Measurements from ENCODE around the gene ZMIZ1.

ZMIZ1 gene

DNA sequence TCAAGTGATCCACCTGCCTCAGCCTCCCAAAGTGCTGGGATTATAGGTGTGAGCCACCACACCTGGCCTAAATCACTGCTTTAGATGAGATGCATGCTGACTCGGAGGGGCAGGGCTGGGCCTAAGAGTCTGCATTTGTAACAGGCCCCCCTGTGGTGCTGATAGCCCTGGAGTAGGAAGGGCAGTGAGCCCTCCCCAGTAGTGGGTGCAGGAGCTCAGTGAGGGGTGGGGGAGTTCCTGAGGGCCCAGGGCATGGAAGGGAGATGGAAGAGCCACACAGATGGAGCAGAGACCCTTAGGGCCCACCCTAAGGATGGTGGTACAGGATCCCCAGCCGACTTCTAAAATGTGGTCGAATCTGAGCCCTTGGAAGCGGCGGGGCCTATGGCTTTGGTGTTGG, 146.8 kb downstream of the ZMIZ1 start:
- no peak overlapping the region for H3K27ac ChIP-seq (ENCODE audit: low read length)
- H3K27me3 ChIP-seq (ENCODE audit: control insufficient read depth, insufficient read depth, low read length) = no peaks in the 10 kb centered on the region
- no peak overlapping the region for H3K4me3 ChIP-seq (ENCODE audit: low read length)
- H3K9ac ChIP-seq (ENCODE audit: low read length) = no peak overlapping the region
- H3K36me3 ChIP-seq (ENCODE audit: control insufficient read depth, low read depth, low read length) = peaks cover 27% of the 10 kb centered on the region
- peaks cover 5% of the 10 kb centered on the region for H3K4me1 ChIP-seq (ENCODE audit: control insufficient read depth, low read depth, low read length)
- no peaks in the 10 kb centered on the region for H3K9me3 ChIP-seq (ENCODE audit: control insufficient read depth, low read depth, low read length)

DNA sequence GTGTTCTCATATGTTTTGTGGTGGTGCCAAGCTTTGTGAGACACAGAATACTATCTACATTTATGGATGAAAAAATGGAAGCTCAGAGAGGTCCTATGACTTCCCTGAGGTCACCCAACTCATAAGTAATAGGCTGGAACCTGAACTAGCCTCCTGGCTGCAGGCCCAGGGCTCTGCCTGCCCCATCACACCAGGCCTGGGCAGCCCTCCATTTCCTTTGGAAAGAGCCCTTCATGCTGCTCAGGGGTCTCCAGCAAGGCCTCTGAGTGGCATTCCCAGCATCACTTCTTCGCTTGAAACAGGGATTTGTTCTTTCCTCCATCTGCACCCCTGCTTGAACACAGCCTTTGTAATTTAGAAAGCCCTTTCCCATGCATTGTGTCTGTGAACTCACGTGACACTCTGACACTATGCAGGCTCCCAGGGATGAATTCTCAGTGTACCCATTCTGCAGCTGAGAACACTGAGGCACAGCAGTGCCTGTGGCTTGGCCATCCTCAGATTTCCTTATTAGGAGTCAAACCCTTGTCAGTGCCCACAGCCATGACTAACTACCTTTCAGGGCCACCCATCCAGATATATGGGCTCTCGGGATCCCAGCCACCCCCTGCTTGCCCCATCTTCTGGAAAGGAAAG, 150.7 kb downstream of the ZMIZ1 start:
- no peak overlapping the region for H3K27ac ChIP-seq (ENCODE audit: low read length)
- H3K4me1 ChIP-seq (ENCODE audit: control insufficient read depth, low read depth, low read length) = peaks cover 37% of the 10 kb centered on the region
- no peak overlapping the region for H3K9ac ChIP-seq (ENCODE audit: low read length)
- no peaks in the 10 kb centered on the region for H3K9me3 ChIP-seq (ENCODE audit: control insufficient read depth, low read depth, low read length)
- H3K27me3 ChIP-seq (ENCODE audit: control insufficient read depth, insufficient read depth, low read length) = no peaks in the 10 kb centered on the region
- no peak overlapping the region for H3K4me3 ChIP-seq (ENCODE audit: low read length)
- H3K36me3 ChIP-seq (ENCODE audit: control insufficient read depth, low read depth, low read length) = peaks cover 13% of the 10 kb centered on the region

DNA sequence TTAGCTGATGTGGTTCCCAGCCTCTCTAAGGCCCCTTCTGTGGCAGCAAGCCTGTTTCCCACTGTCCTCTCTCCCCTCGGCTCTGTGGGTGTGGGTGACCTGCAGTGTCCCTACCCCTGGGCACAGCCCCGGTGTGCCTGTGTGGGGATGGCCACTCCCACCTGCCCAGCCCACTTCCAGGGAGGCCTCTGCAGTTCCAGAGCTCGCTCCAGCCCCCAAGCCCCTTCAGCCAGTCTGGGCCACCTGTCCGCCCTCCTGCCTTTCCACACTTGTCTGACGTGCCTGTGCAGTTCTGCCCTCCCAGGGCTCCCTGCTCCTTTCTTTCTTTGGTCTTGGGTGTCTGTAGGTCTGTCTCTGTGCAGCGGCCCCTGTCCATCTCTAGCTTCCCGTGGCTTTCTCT, 151.5 kb downstream of the ZMIZ1 start:
- Histone ChIP-seq H3K9ac (ENCODE audit: low read length) (peak overlapping the region; percentile 67), H3K27me3 (ENCODE audit: control insufficient read depth, insufficient read depth, low read length) (no peaks in the 10 kb centered on the region), H3K4me3 (ENCODE audit: low read length) (no peak overlapping the region), H3K27ac (ENCODE audit: low read length) (no peak overlapping the region), H3K4me1 (ENCODE audit: control insufficient read depth, low read depth, low read length) (peaks cover 37% of the 10 kb centered on the region), H3K9me3 (ENCODE audit: control insufficient read depth, low read depth, low read length) (no peaks in the 10 kb centered on the region), H3K36me3 (ENCODE audit: control insufficient read depth, low read depth, low read length) (peaks cover 13% of the 10 kb centered on the region)

DNA sequence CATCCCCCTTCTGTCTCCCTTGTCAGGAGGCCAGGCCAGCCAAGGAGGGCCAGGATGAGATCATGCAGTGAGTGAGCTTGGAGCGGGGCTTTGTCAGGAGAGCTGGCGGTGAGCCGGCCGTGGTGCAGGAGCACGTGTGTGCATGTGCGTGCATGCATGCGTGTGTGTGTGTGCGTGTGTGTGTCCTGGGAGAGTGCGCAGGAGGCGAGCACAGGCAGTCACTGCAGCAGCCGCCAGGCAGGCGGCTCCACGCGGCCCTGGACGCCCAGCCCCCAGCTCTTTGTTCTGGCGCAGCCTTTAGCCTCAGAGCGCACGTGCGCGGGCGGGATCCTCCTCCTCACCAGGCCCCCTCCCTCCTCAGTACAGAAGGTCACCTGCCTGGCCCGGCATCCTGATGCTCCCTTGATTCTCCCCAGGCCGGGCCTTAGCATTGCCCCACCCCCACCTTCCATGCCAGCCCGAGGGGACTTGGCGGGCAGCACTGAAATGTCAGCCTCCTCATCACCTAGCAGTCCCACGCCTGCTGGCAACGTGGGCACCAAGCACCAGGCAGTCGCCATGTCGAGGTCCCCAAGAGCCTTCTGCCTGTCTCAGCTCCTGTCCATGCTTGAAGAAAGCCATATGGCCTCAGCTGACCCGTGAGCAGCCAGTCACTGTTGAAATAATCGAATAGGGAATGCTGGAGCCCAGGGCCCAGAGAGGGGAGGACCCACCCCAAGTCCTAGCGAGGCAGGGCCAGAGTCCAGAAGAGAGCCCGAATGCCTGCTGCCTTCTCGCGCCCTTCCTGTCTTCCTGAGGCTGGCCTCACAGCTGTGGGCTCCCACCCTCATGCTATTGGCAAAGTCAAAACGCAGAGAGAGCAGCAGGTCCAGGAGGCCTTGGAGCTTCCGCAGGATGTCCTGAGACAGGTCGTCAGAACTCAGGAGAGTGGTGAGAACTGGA, 152.6 kb downstream of the ZMIZ1 start:
- H3K27ac ChIP-seq (ENCODE audit: low read length) = peak overlapping the region; percentile 21
- peak overlapping the region; percentile 4 for H3K4me3 ChIP-seq (ENCODE audit: low read length)
- peaks cover 37% of the 10 kb centered on the region for H3K4me1 ChIP-seq (ENCODE audit: control insufficient read depth, low read depth, low read length)
- H3K36me3 ChIP-seq (ENCODE audit: control insufficient read depth, low read depth, low read length) = peaks cover 10% of the 10 kb centered on the region
- H3K27me3 ChIP-seq (ENCODE audit: control insufficient read depth, insufficient read depth, low read length) = no peaks in the 10 kb centered on the region
- no peaks in the 10 kb centered on the region for H3K9me3 ChIP-seq (ENCODE audit: control insufficient read depth, low read depth, low read length)
- H3K9ac ChIP-seq (ENCODE audit: low read length) = peak overlapping the region; percentile 67

DNA sequence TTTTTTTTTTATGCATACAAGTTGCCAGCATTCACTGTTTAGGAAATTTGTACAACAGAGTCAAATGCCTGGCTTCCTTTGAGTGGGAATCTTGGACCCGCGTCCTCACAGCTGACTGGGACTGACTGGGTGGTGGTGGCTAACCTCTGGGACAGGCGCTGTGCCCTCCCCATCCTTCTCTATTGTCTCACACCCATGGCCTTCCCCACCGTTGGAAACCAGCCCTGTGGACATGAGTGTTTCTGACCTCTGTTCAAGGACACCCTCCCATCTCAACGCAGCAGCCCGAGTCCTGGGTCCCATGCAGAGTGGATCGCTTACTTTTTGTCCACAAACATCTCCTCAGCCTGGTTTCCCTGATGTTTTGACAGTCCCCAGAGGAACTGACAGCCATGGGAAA, 153.4 kb downstream of the ZMIZ1 start:
- peaks cover 37% of the 10 kb centered on the region for H3K4me1 ChIP-seq (ENCODE audit: control insufficient read depth, low read depth, low read length)
- no peak overlapping the region for H3K4me3 ChIP-seq (ENCODE audit: low read length)
- H3K9me3 ChIP-seq (ENCODE audit: control insufficient read depth, low read depth, low read length) = no peaks in the 10 kb centered on the region
- H3K9ac ChIP-seq (ENCODE audit: low read length) = no peak overlapping the region
- no peak overlapping the region for H3K27ac ChIP-seq (ENCODE audit: low read length)
- H3K36me3 ChIP-seq (ENCODE audit: control insufficient read depth, low read depth, low read length) = peaks cover 6% of the 10 kb centered on the region
- no peaks in the 10 kb centered on the region for H3K27me3 ChIP-seq (ENCODE audit: control insufficient read depth, insufficient read depth, low read length)

DNA sequence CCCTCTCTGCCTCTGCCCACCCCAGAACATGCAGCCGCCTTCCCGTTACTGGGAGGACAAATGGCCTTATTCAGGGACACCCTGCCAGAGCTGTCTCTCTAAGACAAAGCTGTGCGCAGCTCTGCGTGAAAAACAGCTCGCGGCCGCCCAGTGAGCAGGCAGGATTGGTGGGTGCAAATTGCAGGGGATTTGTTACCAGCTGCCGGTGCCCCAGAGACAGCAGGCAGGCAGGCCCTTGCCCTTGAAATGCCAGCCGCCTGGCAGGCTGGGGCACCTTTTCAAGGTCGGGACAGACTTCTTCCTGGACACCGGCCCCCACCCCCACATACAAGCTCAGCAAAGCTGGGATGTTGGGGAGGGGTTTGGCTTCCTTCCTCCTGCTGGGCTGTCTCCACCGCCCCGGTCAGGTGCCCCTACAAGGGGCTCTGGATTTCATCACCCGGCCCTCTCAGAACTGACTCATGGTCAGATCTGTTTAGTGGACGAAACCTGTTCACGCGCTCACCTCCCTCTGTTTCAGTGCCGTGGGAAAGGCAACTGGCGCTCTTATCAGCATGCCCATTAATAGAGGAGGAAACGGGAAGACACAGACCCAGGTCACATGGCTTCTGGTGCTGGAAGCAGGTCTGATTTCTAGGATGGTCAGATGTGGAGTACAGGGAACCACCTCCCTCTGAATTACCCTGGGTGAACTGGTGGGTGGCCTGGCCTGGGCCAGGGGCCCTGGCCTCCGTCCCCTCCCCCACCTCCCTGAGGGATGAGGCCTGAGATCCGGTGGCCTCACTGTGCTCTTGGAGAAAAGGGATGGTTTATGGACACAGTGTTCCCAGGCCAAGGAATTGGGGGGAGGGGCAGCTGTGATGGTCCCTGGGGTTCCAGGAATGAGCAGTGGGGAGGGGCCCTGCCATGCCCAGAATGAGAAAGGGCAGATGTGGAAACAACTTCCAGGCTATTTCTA, 154.6 kb downstream of the ZMIZ1 start:
- peaks cover 37% of the 10 kb centered on the region for H3K4me1 ChIP-seq (ENCODE audit: control insufficient read depth, low read depth, low read length)

DNA sequence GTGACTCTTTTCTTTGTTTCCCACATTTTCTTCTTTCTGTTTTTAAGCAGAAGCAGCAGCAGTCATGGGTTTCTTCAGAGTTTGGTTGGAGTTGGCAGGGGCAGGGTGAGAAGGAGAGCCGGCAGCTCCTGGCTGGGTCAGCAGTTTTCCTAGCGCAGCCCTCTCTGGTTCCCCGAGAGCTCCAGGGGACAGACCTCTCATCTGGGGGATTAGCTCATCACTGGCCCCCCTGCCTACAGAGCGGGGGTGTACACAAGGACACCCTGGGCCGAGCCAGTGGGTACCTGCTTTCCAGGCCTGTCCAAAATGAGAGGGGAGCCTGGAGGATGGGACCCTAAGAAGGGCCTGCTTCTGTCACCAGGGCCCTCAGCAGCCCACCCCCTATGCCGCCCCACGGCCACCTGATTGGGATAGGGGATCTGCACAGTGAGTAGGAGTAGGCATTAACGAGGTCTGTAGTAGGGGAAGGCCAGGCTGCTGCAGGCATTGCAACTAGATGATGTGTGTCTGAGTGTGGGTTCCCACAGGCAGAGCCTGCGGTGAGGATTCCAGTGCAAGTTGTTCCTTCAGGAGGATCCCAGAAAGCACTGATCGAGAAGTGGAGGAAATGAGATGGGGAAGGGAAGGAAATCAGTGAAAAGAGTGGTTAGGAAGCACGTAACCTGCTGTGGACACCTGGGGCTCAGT, 155.6 kb downstream of the ZMIZ1 start:
- H3K27ac ChIP-seq (ENCODE audit: low read length) = no peak overlapping the region
- H3K36me3 ChIP-seq (ENCODE audit: control insufficient read depth, low read depth, low read length) = peaks cover 3% of the 10 kb centered on the region
- H3K4me3 ChIP-seq (ENCODE audit: low read length) = no peak overlapping the region
- no peaks in the 10 kb centered on the region for H3K27me3 ChIP-seq (ENCODE audit: control insufficient read depth, insufficient read depth, low read length)
- H3K9me3 ChIP-seq (ENCODE audit: control insufficient read depth, low read depth, low read length) = no peaks in the 10 kb centered on the region
- peaks cover 46% of the 10 kb centered on the region for H3K4me1 ChIP-seq (ENCODE audit: control insufficient read depth, low read depth, low read length)
- no peak overlapping the region for H3K9ac ChIP-seq (ENCODE audit: low read length)

More for the DNA sequence above, 154.6 kb downstream of the ZMIZ1 start:
- Histone ChIP-seq H3K9me3 (ENCODE audit: control insufficient read depth, low read depth, low read length) (no peaks in the 10 kb centered on the region), H3K27ac (ENCODE audit: low read length) (no peak overlapping the region), H3K36me3 (ENCODE audit: control insufficient read depth, low read depth, low read length) (peaks cover 3% of the 10 kb centered on the region), H3K4me3 (ENCODE audit: low read length) (no peak overlapping the region), H3K9ac (ENCODE audit: low read length) (peak overlapping the region; percentile 11), H3K27me3 (ENCODE audit: control insufficient read depth, insufficient read depth, low read length) (no peaks in the 10 kb centered on the region)

DNA sequence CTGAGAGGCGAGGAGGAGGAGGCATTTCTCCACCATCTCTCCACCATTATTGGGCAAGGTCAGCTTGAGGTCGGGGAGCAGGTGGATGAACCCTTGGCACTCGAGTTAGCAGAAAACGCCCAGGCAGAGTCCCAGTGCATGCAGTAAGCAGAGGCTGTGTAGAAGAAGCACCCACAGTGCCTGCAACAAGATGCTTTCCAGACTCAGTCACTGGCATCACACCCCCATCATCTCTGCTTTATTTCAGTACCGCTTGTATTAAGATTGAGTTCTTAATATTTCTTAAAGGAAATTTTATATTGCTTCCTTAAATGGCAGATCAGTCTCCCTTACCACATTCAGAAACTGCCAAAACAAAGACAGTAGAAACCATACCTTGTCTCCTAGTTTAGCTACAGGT, 156.2 kb downstream of the ZMIZ1 start:
- Histone ChIP-seq H3K27me3 (ENCODE audit: control insufficient read depth, insufficient read depth, low read length) (no peaks in the 10 kb centered on the region), H3K4me3 (ENCODE audit: low read length) (no peak overlapping the region), H3K36me3 (ENCODE audit: control insufficient read depth, low read depth, low read length) (peaks cover 3% of the 10 kb centered on the region), H3K9me3 (ENCODE audit: control insufficient read depth, low read depth, low read length) (no peaks in the 10 kb centered on the region), H3K9ac (ENCODE audit: low read length) (no peak overlapping the region), H3K27ac (ENCODE audit: low read length) (no peak overlapping the region), H3K4me1 (ENCODE audit: control insufficient read depth, low read depth, low read length) (peaks cover 50% of the 10 kb centered on the region)

DNA sequence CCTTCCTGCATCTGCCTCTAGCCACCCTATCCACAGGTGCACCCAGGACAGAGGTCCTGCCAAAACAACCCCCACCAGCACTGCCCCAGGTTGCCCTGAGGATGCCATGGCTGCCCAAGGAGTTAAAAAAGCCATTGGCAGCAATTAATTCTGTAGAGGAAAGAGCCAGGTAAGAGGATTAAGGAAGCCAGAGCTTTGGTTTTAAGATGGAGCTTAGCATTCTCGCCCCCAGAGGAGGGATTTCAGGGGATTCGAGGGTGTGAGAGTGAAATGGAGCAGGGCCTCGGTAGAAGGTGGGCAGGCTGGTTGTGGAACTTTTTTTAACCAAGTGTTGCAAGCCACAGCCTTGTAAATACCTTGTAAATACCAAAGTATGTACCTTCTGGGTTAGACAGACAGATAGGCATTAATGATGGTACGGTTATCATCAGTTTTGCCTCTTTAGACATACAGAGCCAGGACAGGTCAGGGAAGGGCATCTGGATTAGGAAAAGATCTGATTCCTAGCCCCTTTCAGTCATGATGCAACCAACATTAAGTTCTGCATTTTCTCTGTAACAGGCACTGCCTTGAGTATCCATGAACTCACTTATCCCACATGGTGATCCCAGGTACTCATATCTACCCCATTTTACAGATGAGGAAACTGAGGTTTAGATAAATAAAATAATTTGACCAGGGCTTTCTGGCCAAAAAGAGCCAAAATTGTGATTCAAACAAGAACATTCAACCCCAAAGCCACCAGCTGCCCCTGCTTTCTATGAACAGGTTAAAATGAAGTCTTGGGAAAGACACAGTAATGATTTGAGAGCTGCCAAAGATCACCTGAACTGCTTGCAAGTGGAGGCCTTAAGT, 157.9 kb downstream of the ZMIZ1 start:
- peaks cover 3% of the 10 kb centered on the region for H3K36me3 ChIP-seq (ENCODE audit: control insufficient read depth, low read depth, low read length)
- no peaks in the 10 kb centered on the region for H3K27me3 ChIP-seq (ENCODE audit: control insufficient read depth, insufficient read depth, low read length)
- no peaks in the 10 kb centered on the region for H3K9me3 ChIP-seq (ENCODE audit: control insufficient read depth, low read depth, low read length)
- no peak overlapping the region for H3K27ac ChIP-seq (ENCODE audit: low read length)
- no peak overlapping the region for H3K4me3 ChIP-seq (ENCODE audit: low read length)
- H3K4me1 ChIP-seq (ENCODE audit: control insufficient read depth, low read depth, low read length) = peaks cover 42% of the 10 kb centered on the region
- H3K9ac ChIP-seq (ENCODE audit: low read length) = no peak overlapping the region

DNA sequence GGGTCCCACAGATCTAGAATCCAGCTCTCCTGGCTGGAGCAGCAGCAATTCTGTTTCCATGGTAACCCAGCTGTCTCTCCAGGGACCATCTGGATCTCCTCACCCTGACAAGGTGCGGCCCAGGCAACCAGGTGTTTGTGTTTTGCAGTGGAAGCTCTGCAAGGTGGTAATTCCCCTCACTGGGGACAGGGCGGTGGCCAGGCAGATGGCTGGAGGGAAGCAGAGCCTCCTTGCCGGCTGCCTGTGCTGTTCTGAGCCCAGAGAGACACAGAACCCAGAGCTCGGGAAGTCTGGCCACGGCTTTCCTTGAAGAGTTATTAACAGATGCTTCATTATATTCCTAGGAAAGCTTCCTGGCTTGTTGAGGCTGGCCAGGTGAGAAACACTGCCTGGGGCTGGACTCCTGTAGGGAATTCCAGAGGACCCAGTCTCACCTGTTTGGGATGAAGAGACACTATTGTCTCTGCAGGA, 160.3 kb downstream of the ZMIZ1 start:
- peaks cover 3% of the 10 kb centered on the region for H3K36me3 ChIP-seq (ENCODE audit: control insufficient read depth, low read depth, low read length)
- H3K27me3 ChIP-seq (ENCODE audit: control insufficient read depth, insufficient read depth, low read length) = peaks cover 3% of the 10 kb centered on the region
- no peak overlapping the region for H3K9ac ChIP-seq (ENCODE audit: low read length)
- no peak overlapping the region for H3K27ac ChIP-seq (ENCODE audit: low read length)
- peaks cover 23% of the 10 kb centered on the region for H3K4me1 ChIP-seq (ENCODE audit: control insufficient read depth, low read depth, low read length)
- H3K4me3 ChIP-seq (ENCODE audit: low read length) = no peak overlapping the region
- H3K9me3 ChIP-seq (ENCODE audit: control insufficient read depth, low read depth, low read length) = no peaks in the 10 kb centered on the region
